Measurements from ENCODE around the gene SYTL3. TPM values are rescaled to one million over a fixed set of nuclear protein-coding genes. Genes with fewer than 3 reads are reported as not detected.

The SYTL3 gene
- total RNA-seq, 1 donor from 2014 or later: 13.9 TPM

DNA sequence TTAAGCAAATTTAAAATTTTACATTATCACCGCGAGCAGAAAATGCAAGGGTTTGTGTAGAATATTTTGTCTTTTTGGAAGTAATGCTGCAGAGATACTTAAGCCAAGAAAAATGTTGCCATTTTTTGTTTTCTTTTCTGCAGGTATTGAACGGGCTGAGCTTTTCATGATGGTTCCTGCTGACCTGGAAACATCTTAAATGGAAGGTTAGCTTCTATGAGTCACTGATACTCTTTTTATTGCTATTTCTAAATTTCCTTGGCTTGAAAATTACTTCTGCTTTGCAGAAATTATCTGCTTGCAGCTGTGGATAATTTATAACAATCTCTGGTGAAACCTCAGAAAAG, 12.7 kb downstream of the SYTL3 start:
- Histone ChIP-seq H3K9me3 (no peaks in the 10 kb centered on the region), H3K4me1 (peaks cover 47% of the 10 kb centered on the region), H3K36me3 (peaks cover 4% of the 10 kb centered on the region), H3K27me3 (ENCODE audit: low read depth) (no peaks in the 10 kb centered on the region), H3K4me3 (no peak overlapping the region), H3K27ac (no peak overlapping the region)
- DNase-seq: no peak
- intact Hi-C loops (cut with DNase I): no loop called here
- no peak for ATAC-seq
- TF ChIP-seq, protein P1, sequence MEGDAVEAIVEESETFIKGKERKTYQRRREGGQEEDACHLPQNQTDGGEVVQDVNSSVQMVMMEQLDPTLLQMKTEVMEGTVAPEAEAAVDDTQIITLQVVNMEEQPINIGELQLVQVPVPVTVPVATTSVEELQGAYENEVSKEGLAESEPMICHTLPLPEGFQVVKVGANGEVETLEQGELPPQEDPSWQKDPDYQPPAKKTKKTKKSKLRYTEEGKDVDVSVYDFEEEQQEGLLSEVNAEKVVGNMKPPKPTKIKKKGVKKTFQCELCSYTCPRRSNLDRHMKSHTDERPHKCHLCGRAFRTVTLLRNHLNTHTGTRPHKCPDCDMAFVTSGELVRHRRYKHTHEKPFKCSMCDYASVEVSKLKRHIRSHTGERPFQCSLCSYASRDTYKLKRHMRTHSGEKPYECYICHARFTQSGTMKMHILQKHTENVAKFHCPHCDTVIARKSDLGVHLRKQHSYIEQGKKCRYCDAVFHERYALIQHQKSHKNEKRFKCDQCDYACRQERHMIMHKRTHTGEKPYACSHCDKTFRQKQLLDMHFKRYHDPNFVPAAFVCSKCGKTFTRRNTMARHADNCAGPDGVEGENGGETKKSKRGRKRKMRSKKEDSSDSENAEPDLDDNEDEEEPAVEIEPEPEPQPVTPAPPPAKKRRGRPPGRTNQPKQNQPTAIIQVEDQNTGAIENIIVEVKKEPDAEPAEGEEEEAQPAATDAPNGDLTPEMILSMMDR (IDR thresholded peaks at IDR 0.05): no peak

DNA sequence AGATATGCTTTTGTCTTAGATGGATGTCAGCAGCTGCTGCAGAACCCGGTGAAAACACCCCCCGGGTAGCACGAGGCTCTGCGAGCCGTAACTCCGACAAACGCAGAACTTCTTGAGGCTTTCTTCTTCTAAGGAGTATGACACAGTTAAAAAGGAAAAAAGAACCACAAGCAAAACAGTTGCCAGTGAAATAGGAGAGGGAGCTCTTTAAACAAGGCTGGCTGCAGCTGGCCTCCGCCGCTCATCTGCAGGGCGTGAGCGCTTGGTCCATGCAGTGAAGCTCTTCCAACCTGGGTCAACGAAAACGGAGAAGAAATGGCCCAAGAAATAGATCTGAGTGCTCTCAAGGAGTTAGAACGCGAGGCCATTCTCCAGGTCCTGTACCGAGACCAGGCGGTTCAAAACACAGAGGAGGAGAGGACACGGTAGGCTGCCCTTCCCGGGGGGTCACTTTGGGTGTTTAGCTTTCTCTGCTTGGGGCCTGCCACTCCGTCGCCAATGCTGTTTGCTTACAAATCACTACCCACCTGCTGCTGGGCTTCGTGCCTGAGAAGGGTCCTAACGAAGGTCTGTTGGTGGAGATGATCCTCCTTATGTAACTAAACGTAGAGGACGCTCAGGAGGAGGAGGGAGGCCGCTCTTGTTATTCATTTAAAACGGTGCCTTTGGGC, 13.2 kb downstream of the SYTL3 start:
- TF ChIP-seq, protein P1 (IDR thresholded peaks at IDR 0.05): no peak
- intact Hi-C loops (cut with DNase I): no loop called here
- ATAC-seq (no peak), DNase-seq (no peak)
- peak overlapping the region; percentile 31 for H3K4me3 ChIP-seq
- H3K27ac ChIP-seq: peak overlapping the region; percentile 61
- H3K36me3 ChIP-seq: peaks cover 4% of the 10 kb centered on the region
- no peaks in the 10 kb centered on the region for H3K9me3 ChIP-seq
- peaks cover 52% of the 10 kb centered on the region for H3K4me1 ChIP-seq
- no peaks in the 10 kb centered on the region for H3K27me3 ChIP-seq (ENCODE audit: low read depth)

DNA sequence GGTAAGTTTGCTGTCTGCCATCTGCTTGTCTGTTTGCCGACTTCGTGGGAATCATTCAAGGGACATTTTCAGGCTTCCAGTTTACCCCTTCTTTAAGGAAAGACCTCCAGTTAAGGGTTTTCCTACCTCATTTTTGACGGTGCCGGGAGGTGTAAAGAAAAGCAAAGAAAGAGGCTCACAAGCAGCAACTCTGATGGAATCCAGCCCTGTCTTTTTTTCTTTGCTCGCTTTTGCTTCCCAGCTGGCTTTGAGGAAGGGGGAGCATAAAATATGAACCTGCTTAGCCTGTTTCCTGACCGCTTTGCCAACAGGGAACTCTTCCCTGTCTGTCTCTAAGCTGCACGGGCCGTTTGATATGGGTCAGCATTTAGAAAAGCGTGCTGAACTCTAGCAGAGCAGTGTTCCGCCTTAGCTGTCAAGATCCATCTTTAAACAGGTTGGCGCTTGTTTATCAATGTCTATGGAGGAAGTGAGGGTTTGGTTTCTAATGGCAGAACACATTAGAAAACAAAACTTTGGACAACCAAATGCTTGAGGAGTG, 13.8 kb downstream of the SYTL3 start:
- no peak for DNase-seq
- H3K4me1 ChIP-seq: peaks cover 58% of the 10 kb centered on the region
- no peak for ATAC-seq
- H3K36me3 ChIP-seq: peaks cover 4% of the 10 kb centered on the region
- TF ChIP-seq, protein P1 (IDR thresholded peaks at IDR 0.05): no peak
- intact Hi-C loops (cut with DNase I): no loop called here
- no peaks in the 10 kb centered on the region for H3K27me3 ChIP-seq (ENCODE audit: low read depth)
- H3K4me3 ChIP-seq: peak overlapping the region; percentile 31
- H3K27ac ChIP-seq: peak overlapping the region; percentile 61
- H3K9me3 ChIP-seq: no peaks in the 10 kb centered on the region

DNA sequence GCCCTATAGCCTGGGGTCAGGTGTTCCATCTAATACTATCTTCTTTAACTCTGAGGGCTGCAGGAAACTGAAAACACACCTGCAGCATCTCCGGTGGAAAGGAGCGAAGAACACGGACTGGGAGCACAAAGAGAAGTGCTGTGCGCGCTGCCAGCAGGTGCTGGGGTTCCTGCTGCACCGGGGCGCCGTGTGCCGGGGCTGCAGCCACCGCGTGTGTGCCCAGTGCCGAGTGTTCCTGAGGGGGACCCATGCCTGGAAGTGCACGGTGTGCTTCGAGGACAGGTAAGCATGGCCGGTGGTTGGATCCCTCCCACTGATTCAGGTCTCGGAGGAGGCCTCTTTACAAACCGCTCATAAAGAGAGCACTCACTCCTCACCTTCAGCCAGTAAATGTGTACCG, 15.5 kb downstream of the SYTL3 start:
- ATAC-seq (no peak), DNase-seq (no peak)
- H3K4me1 ChIP-seq: peaks cover 61% of the 10 kb centered on the region
- H3K36me3 ChIP-seq: peaks cover 4% of the 10 kb centered on the region
- no peaks in the 10 kb centered on the region for H3K9me3 ChIP-seq
- TF ChIP-seq, protein P1 (IDR thresholded peaks at IDR 0.05): no peak
- H3K27me3 ChIP-seq (ENCODE audit: low read depth): no peaks in the 10 kb centered on the region
- H3K27ac ChIP-seq: no peak overlapping the region
- intact Hi-C loops (cut with DNase I): no loop called here
- no peak overlapping the region for H3K4me3 ChIP-seq

DNA sequence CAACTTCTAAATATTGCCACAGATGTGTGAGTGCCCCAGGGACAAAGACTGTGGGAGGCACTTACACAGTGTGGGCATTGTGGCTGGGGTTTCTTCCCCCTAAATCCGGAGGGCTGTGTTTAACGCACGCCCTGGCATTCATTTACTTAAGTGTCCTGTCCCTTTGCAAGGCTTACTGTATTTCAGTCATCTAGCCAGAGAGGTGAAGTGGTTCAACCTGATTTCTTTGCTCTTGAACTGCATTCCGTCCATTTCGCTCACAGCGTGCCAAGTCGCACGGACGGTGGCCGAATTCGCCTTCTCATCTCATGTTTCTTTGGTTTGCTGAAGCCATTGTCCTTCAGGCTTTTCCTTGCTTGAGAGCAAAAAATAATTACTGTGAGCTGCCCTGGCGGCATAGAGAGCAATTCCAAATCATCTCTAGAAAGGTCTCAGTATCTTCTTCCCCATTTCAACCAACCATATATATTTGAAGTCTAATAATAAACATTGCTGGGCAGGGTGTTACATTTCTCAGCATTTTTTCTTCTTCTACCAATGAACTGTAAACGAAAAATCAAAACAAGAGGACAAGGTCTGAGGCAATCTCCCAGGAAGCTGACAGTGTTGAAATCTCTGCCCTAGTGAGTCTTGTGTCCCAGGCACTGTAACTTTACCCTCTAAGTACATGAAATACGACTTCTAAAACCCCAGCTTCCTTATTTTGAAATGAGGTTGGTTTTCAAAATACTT, 16.9 kb downstream of the SYTL3 start:
- TF ChIP-seq, protein P1 (IDR thresholded peaks at IDR 0.05): no peak
- Histone ChIP-seq H3K4me3 (peak overlapping the region; percentile 26), H3K27me3 (ENCODE audit: low read depth) (no peaks in the 10 kb centered on the region), H3K27ac (peak overlapping the region; percentile 78), H3K4me1 (peaks cover 52% of the 10 kb centered on the region), H3K36me3 (peaks cover 4% of the 10 kb centered on the region), H3K9me3 (no peaks in the 10 kb centered on the region)
- peak; percentile 89 to 93 for ATAC-seq
- intact Hi-C loops (cut with DNase I): no loop called here
- DNase-seq: peak; percentile 84
